NCI-H2196 treated with DMSO at 0.1 percent for 48 hours (cell line): ENCODE measurements around the gene GRIN3B.

Source experiments
- DNase-seq: peaks from one replicate; lab custom pipeline; 2025; ENCODE audit not compliant: unreplicated experiment; lab: John Stamatoyannopoulos, UW

The GRIN3B gene

DNA sequence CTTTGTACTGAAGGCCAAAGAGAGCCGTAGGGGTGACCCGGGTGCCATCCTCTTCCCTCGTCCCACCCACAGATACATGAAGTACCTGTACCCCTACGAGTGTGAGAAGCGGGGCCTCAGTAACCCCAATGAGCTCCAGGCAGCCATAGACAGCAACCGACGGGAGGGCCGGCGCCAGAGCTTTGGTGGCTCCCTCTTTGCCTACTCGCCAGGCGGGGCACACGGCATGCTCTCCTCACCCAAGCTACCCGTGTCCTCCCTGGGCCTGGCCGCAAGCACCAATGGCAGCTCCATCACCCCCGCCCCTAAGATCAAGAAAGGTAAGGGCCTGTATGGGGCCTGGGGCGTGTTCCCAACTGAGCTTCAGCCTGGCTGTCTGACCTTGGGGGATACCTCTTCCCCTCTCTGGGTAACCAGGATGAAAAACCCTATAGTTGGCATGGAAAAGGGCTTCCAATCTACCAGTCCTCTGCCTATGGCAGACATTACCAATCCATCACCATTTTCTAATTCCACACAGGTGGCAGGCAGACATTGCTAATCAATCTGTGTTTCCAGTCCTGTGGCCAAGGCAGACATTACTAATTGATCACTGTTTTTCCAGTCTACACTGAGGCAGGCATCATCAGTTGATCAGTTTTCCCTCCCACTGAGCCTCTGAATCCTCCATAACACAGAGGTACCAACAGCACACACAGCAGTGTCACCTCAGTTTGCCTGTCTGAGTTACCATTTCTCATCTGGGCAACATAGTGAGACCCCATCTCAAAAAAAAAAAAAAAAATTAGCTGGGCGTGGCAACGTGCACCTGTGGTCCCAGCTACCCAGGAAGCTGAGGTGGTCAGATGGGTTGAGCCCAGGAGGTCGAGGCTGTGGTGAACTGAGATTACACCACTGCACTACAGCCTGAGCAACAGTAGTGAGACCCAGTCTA lies 35.2 kb upstream of the GRIN3B start:
- DNase-seq, result no peak

DNA sequence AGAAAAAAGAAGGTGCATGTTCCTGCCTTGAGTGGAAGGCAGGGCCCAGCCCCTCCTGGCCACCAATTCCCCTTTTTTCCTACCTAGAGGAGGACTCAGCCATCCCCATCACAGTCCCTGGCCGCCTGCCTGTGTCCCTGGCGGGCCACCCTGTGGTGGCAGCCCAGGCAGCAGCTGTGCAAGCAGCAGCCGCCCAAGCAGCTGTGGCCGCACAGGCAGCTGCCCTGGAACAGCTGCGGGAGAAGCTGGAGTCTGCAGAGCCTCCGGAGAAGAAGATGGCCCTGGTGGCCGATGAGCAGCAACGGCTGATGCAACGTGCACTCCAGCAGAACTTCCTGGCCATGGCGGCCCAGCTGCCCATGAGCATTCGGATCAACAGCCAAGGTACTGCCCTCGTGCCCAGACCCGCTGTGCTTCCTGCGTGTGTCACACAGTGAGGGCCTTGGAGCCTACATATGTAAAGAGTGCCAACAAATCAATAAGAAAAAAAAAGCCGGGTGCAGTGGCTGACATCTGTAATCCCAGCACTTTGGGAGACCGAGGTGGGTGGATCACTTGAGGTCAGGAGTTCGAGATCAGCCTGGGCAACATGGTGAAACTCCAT lies 33.6 kb upstream of the GRIN3B start:
- DNase-seq, result no peak

- no peak for DNase-seq
Observed at GRCh38 chr19:970695-971094, 29.5 kb upstream of the GRIN3B start.

DNA sequence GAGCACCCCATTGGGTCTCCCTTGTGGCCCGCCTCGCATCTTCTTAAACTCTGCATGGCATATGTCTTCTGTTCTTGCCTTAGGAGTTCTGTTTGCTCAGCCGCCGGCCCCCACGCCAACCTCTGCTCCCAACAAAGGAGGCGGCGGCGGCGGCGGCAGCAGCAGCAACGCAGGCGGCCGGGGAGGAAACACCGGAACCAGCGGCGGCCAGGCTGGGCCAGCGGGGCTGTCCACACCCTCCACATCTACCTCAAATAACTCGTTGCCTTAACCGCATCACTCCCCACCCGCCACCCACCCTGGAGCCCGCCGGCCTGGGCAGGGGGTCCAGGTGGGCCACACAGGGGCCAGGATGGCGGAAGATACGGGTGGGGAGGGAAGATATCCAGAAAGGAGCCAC lies 28.4 kb upstream of the GRIN3B start:
- DNase-seq, result no peak

GRCh38 chr19:972281-972680 lies 27.9 kb upstream of the GRIN3B start:
- no peak for DNase-seq

- DNase-seq, result no peak
Observed at GRCh38 chr19:973726-974563, 26.3 kb upstream of the GRIN3B start.

- DNase-seq, result no peak
Observed at GRCh38 chr19:974564-975257, 25.5 kb upstream of the GRIN3B start.

GRCh38 chr19:976476-976875 lies 23.7 kb upstream of the GRIN3B start:
- DNase-seq, result no peak

- DNase-seq, result no peak
Observed at GRCh38 chr19:977058-977464, 23.2 kb upstream of the GRIN3B start.

DNA sequence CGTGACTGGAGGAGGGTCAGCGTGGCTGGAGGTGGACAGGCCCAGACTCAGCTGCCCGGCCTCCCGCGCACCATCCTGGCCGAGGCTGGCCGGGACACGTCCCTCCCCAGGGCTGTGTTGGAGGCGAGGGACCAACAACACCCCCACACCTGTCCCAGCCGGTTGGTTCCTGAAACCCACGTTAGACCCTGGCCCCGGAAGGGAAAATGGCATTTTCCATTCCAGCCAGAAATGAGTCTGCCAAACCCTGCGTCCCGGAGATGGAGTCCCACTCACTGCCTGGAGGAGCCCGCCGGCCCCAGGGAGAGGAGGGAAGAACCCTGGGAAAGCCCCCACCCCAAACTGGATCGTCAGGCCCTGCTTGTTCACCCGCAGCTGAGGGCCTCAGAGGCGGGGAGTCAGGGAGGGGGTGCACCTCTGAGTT lies 20.9 kb upstream of the GRIN3B start:
- DNase-seq, result no peak

DNA sequence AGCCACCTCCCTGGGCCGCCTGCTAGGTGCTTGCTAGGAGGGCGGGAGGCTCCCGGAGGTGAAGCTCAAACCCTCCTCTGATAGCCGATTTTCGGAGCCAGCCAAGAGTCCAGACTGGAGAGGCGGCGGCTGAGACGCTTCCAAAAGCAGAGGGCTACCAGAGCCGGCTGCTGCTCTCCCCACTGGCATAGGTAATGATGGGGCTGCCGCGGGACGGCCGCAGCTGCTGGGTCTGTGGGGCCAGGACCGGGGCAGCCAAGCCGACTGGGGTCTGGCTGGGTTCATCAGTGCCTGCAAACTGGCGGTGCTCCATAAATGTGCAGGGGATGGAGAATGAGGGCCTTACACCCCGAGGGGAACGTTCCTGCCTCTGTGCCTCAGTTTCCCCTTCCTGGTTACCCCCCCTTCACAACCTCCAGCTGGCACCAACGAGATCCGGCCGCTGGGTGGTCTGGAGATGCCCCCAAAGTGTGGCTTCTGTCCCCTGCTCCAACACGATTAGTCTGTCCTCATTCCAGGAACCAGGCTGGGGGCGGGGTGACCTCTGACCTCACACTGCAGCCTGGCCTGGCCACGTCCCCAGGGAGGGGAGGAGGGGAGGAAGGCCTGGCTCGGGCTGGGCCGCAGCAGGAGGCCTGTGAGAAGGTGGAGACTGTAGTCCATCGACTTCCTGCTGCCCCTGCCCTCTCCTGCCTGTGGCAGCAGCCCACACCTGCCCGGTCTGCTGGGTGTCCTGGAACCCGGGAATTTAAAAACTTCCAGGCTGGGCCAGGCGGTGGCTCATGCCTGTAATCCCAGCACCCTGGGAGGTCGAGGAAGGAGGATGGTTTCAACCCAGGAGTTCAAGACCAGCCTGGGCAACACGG lies 19.9 kb upstream of the GRIN3B start:
- DNase-seq, result no peak

DNA sequence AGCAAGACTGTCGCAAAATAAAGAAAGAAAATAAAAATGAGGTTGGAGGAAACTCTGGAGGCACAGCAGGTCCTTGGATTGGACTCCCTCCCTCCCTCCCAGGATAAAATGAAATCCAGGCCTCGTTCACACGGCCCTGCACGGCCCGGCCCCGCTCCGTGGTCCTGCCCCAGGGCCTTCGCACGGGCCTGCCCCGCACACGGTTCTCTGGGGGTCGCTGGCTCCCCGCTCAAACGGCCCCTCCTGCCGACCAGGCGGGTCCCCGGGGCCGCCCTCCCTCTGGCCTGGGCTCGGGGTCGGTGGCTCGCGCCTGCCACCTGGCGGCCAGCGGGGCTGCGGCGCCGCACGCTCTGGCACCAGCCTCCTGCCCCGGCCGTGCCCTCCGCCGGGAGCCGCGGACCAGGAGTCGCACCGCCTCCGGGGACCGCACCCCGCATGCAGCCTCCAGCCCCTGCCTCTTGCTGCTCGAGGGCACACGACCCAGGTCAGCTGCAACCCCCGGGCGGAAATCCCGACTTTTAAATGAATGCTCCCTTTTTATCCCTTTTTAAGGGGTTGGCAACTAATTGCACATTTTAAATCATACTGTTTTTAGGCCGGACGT lies 17.6 kb upstream of the GRIN3B start:
- DNase-seq, result no peak

DNA sequence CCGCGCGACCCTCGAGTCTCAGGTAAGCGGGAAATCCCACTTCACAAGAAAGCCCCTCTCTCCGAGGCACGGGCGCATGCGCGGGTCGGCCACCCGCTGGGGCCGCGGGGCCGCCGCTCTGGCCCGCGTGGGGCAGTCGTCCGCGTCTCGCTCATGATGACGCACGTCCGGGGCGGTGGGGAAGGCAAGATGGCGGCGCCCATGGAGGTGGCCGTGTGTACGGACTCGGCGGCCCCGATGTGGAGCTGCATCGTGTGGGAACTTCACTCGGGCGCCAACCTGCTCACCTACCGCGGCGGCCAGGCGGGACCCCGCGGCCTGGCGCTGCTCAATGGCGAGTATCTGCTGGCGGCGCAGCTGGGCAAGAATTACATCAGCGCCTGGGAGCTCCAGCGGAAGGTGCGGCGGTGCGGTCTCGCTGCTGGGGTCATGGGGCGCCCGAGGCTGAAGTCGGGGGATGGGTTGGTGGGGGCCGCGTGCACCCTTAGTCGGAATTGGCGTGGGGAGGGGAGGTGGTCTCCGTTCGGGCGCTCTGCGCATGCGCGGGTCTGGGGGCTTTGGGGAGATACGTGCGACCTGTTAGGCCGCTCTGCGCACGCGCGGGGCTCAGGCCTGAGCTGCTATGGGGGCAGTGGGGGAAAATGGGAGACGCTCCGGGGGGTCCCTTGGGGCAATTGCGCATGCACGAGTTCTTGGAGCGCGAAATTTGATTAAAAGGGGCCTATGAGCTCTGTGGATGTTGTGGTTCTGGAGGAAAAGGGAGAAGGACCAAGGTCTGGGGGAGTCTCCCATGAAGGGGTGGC lies 15.9 kb upstream of the GRIN3B start, which contains the start of gene WDR18:
Gene WDR18, plus strand, starts transcription at position 181 of the 803 bp plus-strand sequence. Its CDS starts 9 bp downstream, at position 190.
- peak; percentile 72 for DNase-seq

DNA sequence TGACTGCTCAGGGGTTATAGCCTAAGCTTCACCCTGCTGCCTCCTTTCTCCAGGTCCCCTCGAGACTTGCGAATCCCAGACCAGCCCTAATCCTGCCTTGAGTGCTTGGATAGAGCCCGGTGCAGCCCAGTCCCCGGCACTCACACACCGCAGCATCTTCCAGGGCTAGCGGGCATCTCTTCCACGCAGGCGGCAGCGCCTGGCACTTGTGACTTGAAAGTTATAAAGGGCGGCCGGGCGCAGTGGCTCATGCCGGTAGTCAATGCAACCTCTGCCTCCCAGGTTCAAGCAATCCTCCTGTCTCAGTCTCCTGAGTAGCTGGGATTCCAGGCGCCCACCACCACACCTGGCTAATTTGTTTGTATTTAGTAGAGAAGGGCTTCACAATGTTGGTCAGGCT lies 14.1 kb upstream of the GRIN3B start:
- no peak for DNase-seq

- DNase-seq, result no peak
Observed at GRCh38 chr19:988081-988480, 12.1 kb upstream of the GRIN3B start.

GRCh38 chr19:988510-988909 lies 11.7 kb upstream of the GRIN3B start:
- DNase-seq, result no peak

GRCh38 chr19:989381-990081 lies 10.7 kb upstream of the GRIN3B start:
- no peak for DNase-seq

DNA sequence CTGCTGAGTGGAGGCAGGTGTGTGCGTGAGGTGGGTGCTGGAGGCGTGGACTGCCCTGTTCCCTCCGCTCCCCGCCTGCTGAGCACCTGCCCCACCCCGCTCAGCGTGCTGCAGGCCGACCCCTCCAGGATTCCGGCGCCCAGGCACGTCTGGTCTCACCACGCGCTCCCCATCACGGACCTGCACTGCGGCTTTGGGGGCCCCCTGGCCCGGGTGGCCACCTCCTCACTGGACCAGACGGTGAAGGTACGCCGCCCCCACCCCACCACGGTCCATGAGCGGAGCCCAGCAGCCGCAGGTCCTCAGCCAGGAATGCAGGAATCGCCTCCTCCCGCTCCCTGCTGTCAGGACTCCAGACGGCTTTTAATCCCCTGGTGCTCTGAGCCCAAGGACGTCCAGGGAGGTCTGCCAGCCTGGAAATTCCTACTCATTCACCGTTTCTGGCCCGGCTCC lies 10.1 kb upstream of the GRIN3B start:
- DNase-seq, result no peak
